Transverse colon (tissue), 4 donors: ENCODE measurements around the gene SORL1-AS1.

ENCODE experiments used
- DNase-seq: peaks from one replicate; pipeline ENCODE4 v3.0.0-alpha.2; 2019
- H3K27ac ChIP-seq, 4 donors: fragments of 200-600 bp; sonication (generic); 2 replicates each; pipeline ENCODE4 v1.5.1; 2016 to 2018; ENCODE audit warnings: inconsistent platforms in 4 of 4
- H3K27me3 ChIP-seq: fragments of 200-600 bp; sonication (generic); 2 replicates; pipeline ENCODE4 v1.5.1; 2017; ENCODE audit warnings: inconsistent platforms
- H3K36me3 ChIP-seq, 4 donors: fragments of 200-600 bp; sonication (generic); 2 replicates each; pipeline ENCODE4 v1.5.1; 2017 to 2019; ENCODE audit warnings: inconsistent platforms in 4 of 4
- H3K4me1 ChIP-seq, 4 donors: fragments of 200-600 bp; sonication (generic); 2 replicates each; pipeline ENCODE4 v1.5.1; 2017 to 2020; ENCODE audit warnings: inconsistent platforms in 4 of 4
- H3K4me3 ChIP-seq, 4 donors: fragments of 200-600 bp; sonication (generic); 1 replicate in 1 of 4; 2 replicates in 3 of 4; pipeline versions ENCODE4 v1.5.1 to v1.6.1; 2017 to 2019; ENCODE audit warnings: inconsistent platforms in 4 of 4
- H3K9me3 ChIP-seq, 2 donors: fragments of 200-600 bp; sonication (generic); 2 replicates each; pipeline ENCODE4 v1.5.1; 2017 to 2019; ENCODE audit warnings: inconsistent platforms in 2 of 2
- EP300 ChIP-seq: sonication (generic); formaldehyde crosslinking; IDR thresholded peaks from one replicate; pipeline ENCODE4 v1.6.1; 2017; ENCODE audit warnings: antibody characterized with exemption, low read depth
- POLR2A ChIP-seq: fragments of 450-650 bp; IDR thresholded peaks from one replicate; pipeline ENCODE4 v1.6.1; 2016; ENCODE audit warnings: antibody characterized with exemption, mild to moderate bottlenecking, moderate library complexity
- POLR2AphosphoS5 ChIP-seq, 3 donors: sonication (generic); formaldehyde crosslinking; IDR thresholded peaks; one replicate each; pipeline ENCODE4 v1.6.1; 2016; ENCODE audit warnings: antibody characterized with exemption in 3 of 3
- WGBS, 2 donors: methylation state at CpG; one replicate each; pipeline ENCODE4 v1.1.5; 2018; ENCODE audit warnings: low coverage in 1 of 2; 5-methylcytosine and 5-hydroxymethylcytosine counted together
- in situ Hi-C, 4 donors: fragments of 200-750 bp; cut with MboI; loops; one replicate each; pipeline versions ENCODE4 v1.15.0 to v1.15.1; 2017; ENCODE audit warnings: low sequenced_read_pairs in 3 of 4, low pct_ligation_motif_present in 1 of 4, low pct_unique_long_range_greater_than_20kb in 1 of 4
- intact Hi-C: fragments of 100-400 bp; cut with DNase I; formaldehyde crosslinking; loops from one replicate; pipeline ENCODE4 v1.15.1; 2023; ENCODE audit warnings: low total_unique reads
- TF ChIP-seq, protein P1 (sequence below), 5 experiments: fragments of 200-600 bp in 3 of 5; fragments of 450-650 bp in 2 of 5; sonication (generic) in 3 of 5; IDR thresholded peaks; 1 replicate in 2 of 5; 2 replicates in 3 of 5; pipeline ENCODE4 v1.5.1; 2016 to 2017; ENCODE audit warnings: antibody characterized with exemption in 5 of 5, inconsistent platforms in 3 of 5, mild to moderate bottlenecking in 2 of 5, moderate library complexity in 1 of 5

SORL1-AS1 gene

DNA sequence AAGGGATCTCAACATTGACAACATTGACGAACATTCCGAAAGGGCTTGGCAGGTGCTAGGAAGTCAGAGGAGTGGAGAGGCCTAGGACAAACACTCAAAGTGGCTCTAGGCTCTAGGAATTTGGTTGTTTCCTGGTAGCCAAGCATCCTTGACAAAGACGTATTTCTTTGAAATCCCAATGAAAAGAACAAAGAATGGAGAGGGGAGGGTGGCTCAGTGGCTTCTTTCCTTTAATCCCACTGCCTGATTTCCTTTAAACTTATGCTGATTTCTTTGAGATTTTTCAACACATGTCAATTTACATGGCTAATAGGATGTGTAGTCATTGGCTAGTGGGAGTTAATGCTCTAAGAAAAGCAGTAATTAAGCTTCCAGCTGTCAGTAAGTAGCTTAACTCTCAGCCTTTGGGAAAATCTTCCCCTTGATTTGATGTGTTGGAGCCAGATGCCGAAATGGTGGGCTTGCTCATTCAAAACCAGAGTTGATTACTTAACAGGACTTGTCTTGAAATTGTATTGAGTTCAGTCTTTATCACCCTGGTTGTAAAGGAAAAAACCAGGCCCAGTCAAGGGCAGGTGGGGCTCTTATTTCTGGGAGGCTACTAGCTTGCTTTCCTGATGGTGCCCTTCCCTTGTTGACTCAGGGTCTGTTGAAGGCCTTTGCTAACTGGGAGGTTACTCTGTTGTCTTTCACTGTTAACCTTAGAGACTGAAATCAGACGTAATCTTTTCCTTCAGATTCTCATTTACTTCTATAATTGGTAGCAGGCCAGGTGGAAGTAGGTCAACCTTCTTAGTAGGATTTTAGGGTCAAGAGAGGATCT lies 44.6 kb upstream of the SORL1-AS1 start:
- Histone ChIP-seq H3K27me3 (no peaks in the 10 kb centered on the region), H3K27ac (peak overlapping the region; percentile 28 to 49 (median 33)), H3K36me3 (peaks cover 0 to 15% (median 0%) of the 10 kb centered on the region in 4 donors), H3K4me1 (peaks cover 0 to 8% (median 0%) of the 10 kb centered on the region in 4 donors), H3K4me3 (no peak overlapping the region), H3K9me3 (no peaks in the 10 kb centered on the region)
- DNase-seq = peak; percentile 17
- in situ Hi-C loops = no loop called here
- TF ChIP-seq POLR2AphosphoS5 (IDR thresholded peaks at IDR 0.05) (no peak), EP300 (no peak), POLR2A (no peak)
- TF ChIP-seq, protein P1, sequence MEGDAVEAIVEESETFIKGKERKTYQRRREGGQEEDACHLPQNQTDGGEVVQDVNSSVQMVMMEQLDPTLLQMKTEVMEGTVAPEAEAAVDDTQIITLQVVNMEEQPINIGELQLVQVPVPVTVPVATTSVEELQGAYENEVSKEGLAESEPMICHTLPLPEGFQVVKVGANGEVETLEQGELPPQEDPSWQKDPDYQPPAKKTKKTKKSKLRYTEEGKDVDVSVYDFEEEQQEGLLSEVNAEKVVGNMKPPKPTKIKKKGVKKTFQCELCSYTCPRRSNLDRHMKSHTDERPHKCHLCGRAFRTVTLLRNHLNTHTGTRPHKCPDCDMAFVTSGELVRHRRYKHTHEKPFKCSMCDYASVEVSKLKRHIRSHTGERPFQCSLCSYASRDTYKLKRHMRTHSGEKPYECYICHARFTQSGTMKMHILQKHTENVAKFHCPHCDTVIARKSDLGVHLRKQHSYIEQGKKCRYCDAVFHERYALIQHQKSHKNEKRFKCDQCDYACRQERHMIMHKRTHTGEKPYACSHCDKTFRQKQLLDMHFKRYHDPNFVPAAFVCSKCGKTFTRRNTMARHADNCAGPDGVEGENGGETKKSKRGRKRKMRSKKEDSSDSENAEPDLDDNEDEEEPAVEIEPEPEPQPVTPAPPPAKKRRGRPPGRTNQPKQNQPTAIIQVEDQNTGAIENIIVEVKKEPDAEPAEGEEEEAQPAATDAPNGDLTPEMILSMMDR (IDR thresholded peaks at IDR 0.05) = no peak
- intact Hi-C loops = no loop called here
- WGBS, 2 donors = 74 to 89% methylated on average over 3 to 5 of the region's 5 CpGs

DNA sequence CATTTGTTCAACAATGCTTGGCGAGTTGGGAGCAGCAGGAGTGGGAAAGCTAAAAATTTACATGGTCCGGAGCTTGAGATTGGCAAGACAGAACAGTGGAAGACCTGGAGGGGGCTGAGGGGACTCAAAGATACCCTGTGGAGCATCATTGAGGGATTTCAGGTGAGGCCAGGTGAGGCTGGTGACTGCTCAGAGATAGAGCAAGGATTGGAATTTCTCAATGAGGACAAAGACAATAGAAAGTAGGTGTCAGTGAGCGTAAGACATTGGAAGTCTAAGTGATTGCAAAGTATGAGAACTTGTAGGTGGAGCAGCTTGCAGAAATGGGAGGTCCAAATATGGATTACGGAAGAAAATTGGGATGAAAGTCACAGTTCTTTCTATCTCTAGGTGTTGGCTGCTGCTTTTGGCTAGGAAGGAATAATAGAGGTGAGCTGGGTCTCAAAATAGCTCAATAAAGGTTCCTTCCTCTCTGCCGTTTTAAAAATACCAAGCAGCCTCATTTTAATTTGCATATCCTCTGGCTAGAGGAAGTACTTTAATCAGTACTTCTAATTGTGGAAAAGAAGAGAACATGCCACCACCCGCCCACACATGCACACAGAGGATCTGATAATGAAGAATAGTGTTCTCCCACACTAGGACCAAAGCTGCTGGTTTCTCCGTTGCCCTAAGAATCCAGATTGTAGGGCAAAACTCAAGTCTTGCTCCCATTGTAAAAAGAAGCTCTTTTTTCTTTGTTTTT lies 41.8 kb upstream of the SORL1-AS1 start:
- H3K4me3 ChIP-seq = no peak overlapping the region
- 77 to 81% methylated on average over 4 to 7 of the region's 7 CpGs for WGBS, 2 donors
- no peaks in the 10 kb centered on the region for H3K27me3 ChIP-seq
- no peak for DNase-seq
- intact Hi-C loops (no loop called here), in situ Hi-C loops (no loop called here)
- peaks cover 0 to 15% (median 0%) of the 10 kb centered on the region in 4 donors for H3K36me3 ChIP-seq
- TF ChIP-seq POLR2AphosphoS5 (IDR thresholded peaks at IDR 0.05) (no peak), EP300 (no peak), POLR2A (no peak)
- TF ChIP-seq, protein P1 (IDR thresholded peaks at IDR 0.05) = no peak
- no peaks in the 10 kb centered on the region for H3K9me3 ChIP-seq
- H3K4me1 ChIP-seq = peaks cover 0 to 8% (median 0%) of the 10 kb centered on the region in 4 donors
- no peak overlapping the region for H3K27ac ChIP-seq

DNA sequence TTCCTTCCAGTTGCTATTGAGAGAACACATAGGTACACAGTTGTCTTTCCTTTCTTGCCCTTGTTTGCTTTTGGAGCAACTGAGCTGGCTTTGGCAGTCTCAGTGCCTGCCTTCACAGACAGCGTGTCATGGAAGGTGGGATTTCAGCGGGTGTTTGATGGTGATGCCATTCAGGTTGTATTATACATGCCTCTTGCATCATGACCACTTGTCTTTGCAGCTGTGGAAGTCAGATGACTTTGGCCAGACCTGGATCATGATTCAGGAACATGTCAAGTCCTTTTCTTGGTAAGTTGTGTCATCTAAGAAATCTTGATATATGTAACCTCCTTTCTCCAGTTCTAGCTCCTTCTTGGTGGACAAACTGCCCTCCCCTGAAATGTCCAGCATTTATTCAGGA lies 37.1 kb upstream of the SORL1-AS1 start:
- H3K4me1 ChIP-seq = no peaks in the 10 kb centered on the region
- H3K9me3 ChIP-seq = no peaks in the 10 kb centered on the region
- in situ Hi-C loops (no loop called here), intact Hi-C loops (no loop called here)
- WGBS, 2 donors = 91% methylated on average over 2 of the region's 2 CpGs; no CpG with 5 or more reads in 1 of the 2 donors
- no peak overlapping the region for H3K4me3 ChIP-seq
- H3K27ac ChIP-seq = no peak overlapping the region
- peaks cover 0 to 6% (median 0%) of the 10 kb centered on the region in 4 donors for H3K36me3 ChIP-seq
- DNase-seq = no peak
- no peaks in the 10 kb centered on the region for H3K27me3 ChIP-seq
- no peak for TF ChIP-seq POLR2A
- TF ChIP-seq EP300 = no peak
- no peak for TF ChIP-seq POLR2AphosphoS5 (IDR thresholded peaks at IDR 0.05)
- TF ChIP-seq, protein P1 (IDR thresholded peaks at IDR 0.05) = no peak

DNA sequence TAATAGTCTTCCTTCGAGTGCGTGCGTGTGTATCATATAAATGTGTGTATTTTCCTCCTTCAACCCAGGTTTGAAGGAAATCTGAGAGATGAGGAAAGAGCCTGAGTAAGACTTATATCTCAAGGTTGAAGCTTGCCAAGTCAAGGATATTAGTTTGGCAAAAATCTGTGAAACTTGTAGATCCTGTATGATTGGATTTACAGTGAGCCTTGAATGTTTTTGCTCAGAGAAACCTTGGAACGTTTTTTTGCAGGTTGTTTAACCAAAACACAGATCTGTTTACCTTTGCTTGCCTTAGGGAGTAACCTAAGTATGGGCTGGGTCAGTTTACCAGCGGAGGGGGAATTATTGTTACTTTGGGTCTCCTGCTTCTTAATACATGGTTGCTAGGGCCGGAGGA lies 35.9 kb upstream of the SORL1-AS1 start:
- H3K9me3 ChIP-seq = no peaks in the 10 kb centered on the region
- H3K4me3 ChIP-seq = no peak overlapping the region
- peaks cover 0 to 6% (median 0%) of the 10 kb centered on the region in 4 donors for H3K36me3 ChIP-seq
- no peak overlapping the region for H3K27ac ChIP-seq
- DNase-seq = no peak
- TF ChIP-seq POLR2A (no peak), POLR2AphosphoS5 (IDR thresholded peaks at IDR 0.05) (no peak), EP300 (no peak)
- TF ChIP-seq, protein P1 (IDR thresholded peaks at IDR 0.05) = no peak
- H3K4me1 ChIP-seq = no peaks in the 10 kb centered on the region
- intact Hi-C loops = no loop called here
- H3K27me3 ChIP-seq = no peaks in the 10 kb centered on the region
- 77 to 85% methylated on average over 4 to 6 of the region's 6 CpGs for WGBS, 2 donors
- in situ Hi-C loops = no loop called here
